HCT116 (cell line): Measurements from ENCODE around the gene PCDHGC4. TPM values are rescaled to one million over a fixed set of nuclear protein-coding genes. Genes with fewer than 3 reads are reported as not detected.

Experiments
- ATAC-seq: fragments of 200-7000 bp; cut with Tn5 transposase; 2 replicates; pipeline ENCODE4 v1.9.1; 2020; ENCODE audit warnings: mild to moderate bottlenecking, moderate library complexity
- BruUV-seq: library from RNA; stranded (reverse); fragments of 400-500 nt; replicated peaks from 2 replicates; lab custom pipeline; 2021; lab: Mats Ljungman, UMichigan
- CTCF ChIA-PET: fragments of 300-600 bp; sonication (Branson Sonifier 250); formaldehyde crosslinking; loops from one replicate; lab custom pipeline; 2021; ENCODE audit warnings: antibody characterized with exemption; lab: Charles Lee
- POLR2A ChIA-PET: fragments of 300-600, 350-600 bp; sonication (Branson Sonifier 250); formaldehyde crosslinking; loops from one replicate; lab custom pipeline; 2021; ENCODE audit warnings: antibody characterized with exemption; lab: Charles Lee
- RAD21 ChIA-PET, 2 experiments: fragments of 300-600 bp; sonication (Branson Sonifier 250); formaldehyde crosslinking; loops; one replicate each; lab custom pipeline; 2023; ENCODE audit warnings: low total read pairs in 2 of 2; ENCODE audit not compliant: uncharacterized antibody in 2 of 2, unreplicated experiment in 2 of 2, low non-redundant PET in 1 of 2; lab: Charles Lee
- DNase-seq: peaks from one replicate; pipeline ENCODE4 v3.0.0-alpha.2; 2010; ENCODE audit warnings: low read depth, low spot score
- H2AFZ ChIP-seq: fragments of 200-600 bp; shearing (Covaris generic), sonication (generic); 2 replicates; pipeline ENCODE4 v1.6.1; 2017; ENCODE audit warnings: low read depth, mixed run types, mixed read lengths, antibody characterized with exemption, low read length; ENCODE audit not compliant: poor library complexity, severe bottlenecking
- H3K27ac ChIP-seq: 2 replicates; pipeline ENCODE4 v1.5.1; 2012; ENCODE audit warnings: low read depth, low read length
- H3K27me3 ChIP-seq: fragments of 200-600 bp; sonication (generic); 2 replicates; pipeline ENCODE4 v1.6.1; 2016; ENCODE audit warnings: mixed run types, low read length, mixed read lengths; ENCODE audit not compliant: insufficient read depth
- H3K36me3 ChIP-seq, 2 experiments: fragments of 200-500 bp in 1 of 2; fragments of 200-600 bp in 1 of 2; sonication (Bioruptor generic) in 1 of 2; sonication (generic) in 1 of 2; 2 replicates each; pipeline versions ENCODE4 v1.5.1 to v1.6.1; 2014 to 2016; ENCODE audit warnings: low read length in 2 of 2, inconsistent platforms in 1 of 2, mixed read lengths in 1 of 2, mixed run types in 1 of 2; ENCODE audit not compliant: insufficient read depth in 2 of 2, control insufficient read depth in 1 of 2
- H3K4me1 ChIP-seq, 2 experiments: fragments of 200-600 bp in 1 of 2; sonication (generic) in 1 of 2; 2 replicates each; pipeline versions ENCODE4 v1.5.1 to v1.6.1; 2012 to 2017; ENCODE audit warnings: low read length in 2 of 2, inconsistent platforms in 1 of 2, mild to moderate bottlenecking in 1 of 2, mixed read lengths in 1 of 2, mixed run types in 1 of 2, moderate library complexity in 1 of 2; ENCODE audit not compliant: insufficient read depth in 2 of 2, control insufficient read depth in 1 of 2
- H3K4me2 ChIP-seq: fragments of 200-600 bp; sonication (generic); 2 replicates; pipeline ENCODE4 v1.6.1; 2017; ENCODE audit warnings: mixed run types, low read length, mixed read lengths
- H3K4me3 ChIP-seq, 2 experiments: fragments of 200-600 bp in 1 of 2; sonication (generic) in 1 of 2; replicated peaks in 1 of 2; 2 replicates each; pipeline ENCODE4 v1.5.1; 2011 to 2016; ENCODE audit warnings: low read length in 2 of 2, control low read depth in 1 of 2, low read depth in 1 of 2, mild to moderate bottlenecking in 1 of 2, mixed read lengths in 1 of 2, mixed run types in 1 of 2
- H3K79me2 ChIP-seq: fragments of 200-600 bp; sonication (generic); 2 replicates; pipeline ENCODE4 v1.6.1; 2017; ENCODE audit warnings: mild to moderate bottlenecking, mixed run types, low read length, moderate library complexity, mixed read lengths; ENCODE audit not compliant: insufficient read depth
- H3K9ac ChIP-seq: fragments of 200-600 bp; sonication (generic); 2 replicates; pipeline ENCODE4 v1.6.1; 2016; ENCODE audit warnings: low read length, mixed read lengths
- H3K9me2 ChIP-seq: fragments of 200-600 bp; sonication (generic), shearing (Covaris generic); 2 replicates; pipeline ENCODE4 v1.6.1; 2017; ENCODE audit warnings: mixed run types, mild to moderate bottlenecking, moderate library complexity; ENCODE audit not compliant: insufficient read depth
- H3K9me3 ChIP-seq, 2 experiments: fragments of 200-500 bp in 1 of 2; fragments of 200-600 bp in 1 of 2; sonication (Bioruptor generic) in 1 of 2; sonication (generic) in 1 of 2; 2 replicates each; pipeline ENCODE4 v1.6.1; 2014 to 2017; ENCODE audit warnings: low read length in 2 of 2, mixed read lengths in 2 of 2, inconsistent platforms in 1 of 2, low read depth in 1 of 2, mild to moderate bottlenecking in 1 of 2, mixed run types in 1 of 2, moderate library complexity in 1 of 2; ENCODE audit not compliant: control insufficient read depth in 1 of 2, insufficient read depth in 1 of 2
- H4K20me1 ChIP-seq: fragments of 200-600 bp; sonication (generic), shearing (Covaris generic); 2 replicates; pipeline ENCODE4 v1.6.1; 2017; ENCODE audit warnings: mixed run types, mild to moderate bottlenecking, moderate library complexity; ENCODE audit not compliant: insufficient read depth
- ATF3 ChIP-seq: IDR thresholded peaks from 2 replicates; pipeline ENCODE4 v1.6.1; 2012
- CBX3 ChIP-seq: IDR thresholded peaks from 2 replicates; pipeline ENCODE4 v1.6.1; 2012; ENCODE audit warnings: low read depth
- CEBPB ChIP-seq: IDR thresholded peaks from 2 replicates; pipeline ENCODE4 v1.6.1; 2012; ENCODE audit warnings: low read depth
- ELF1 ChIP-seq: IDR thresholded peaks from 2 replicates; pipeline ENCODE4 v1.6.1; 2012; ENCODE audit warnings: low read depth, borderline replicate concordance
- JUND ChIP-seq: IDR thresholded peaks from 2 replicates; pipeline ENCODE4 v1.6.1; 2012
- POLR2AphosphoS5 ChIP-seq: IDR thresholded peaks from 2 replicates; pipeline ENCODE4 v1.6.1; 2011; ENCODE audit warnings: mild to moderate bottlenecking, low read depth, low read length, moderate library complexity
- SIN3A ChIP-seq: IDR thresholded peaks from 2 replicates; pipeline ENCODE4 v1.6.1; 2012; ENCODE audit warnings: low read depth
- SRF ChIP-seq: IDR thresholded peaks from 2 replicates; pipeline ENCODE4 v1.6.1; 2012; ENCODE audit warnings: low read depth
- ZFX ChIP-seq: fragments of 450-650 bp; IDR thresholded peaks from 2 replicates; pipeline ENCODE4 v1.6.1; 2017
- ZNF274 ChIP-seq: fragments of 200-500 bp; sonication (Bioruptor generic); IDR thresholded peaks from 2 replicates; pipeline ENCODE4 v1.6.1; 2014; ENCODE audit warnings: mild to moderate bottlenecking, low read depth, low read length, inconsistent platforms
- intact Hi-C: fragments of 100-400 bp; cut with micrococcal nuclease; formaldehyde crosslinking; loops from 2 replicates; pipeline ENCODE4 v1.10.0; 2022
- total RNA-seq: library from RNA; stranded (reverse); gene quantifications from one replicate; pipeline ENCODE4 v1.2.1, GENCODE V29; 2021; ENCODE audit not compliant: unreplicated experiment
- TF ChIP-seq, protein P1 (sequence below): IDR thresholded peaks from 2 replicates; pipeline ENCODE4 v1.6.1; 2012; ENCODE audit warnings: low read depth
- TF ChIP-seq, protein P2 (sequence below): IDR thresholded peaks from 2 replicates; pipeline ENCODE4 v1.6.1; 2011; ENCODE audit warnings: mild to moderate bottlenecking, low read length, moderate library complexity; ENCODE audit not compliant: insufficient replicate concordance; ENCODE audit errors: extremely low read depth

The PCDHGC4 gene
- total RNA-seq, 1 experiment from 2014 or later = 0.05 TPM

DNA sequence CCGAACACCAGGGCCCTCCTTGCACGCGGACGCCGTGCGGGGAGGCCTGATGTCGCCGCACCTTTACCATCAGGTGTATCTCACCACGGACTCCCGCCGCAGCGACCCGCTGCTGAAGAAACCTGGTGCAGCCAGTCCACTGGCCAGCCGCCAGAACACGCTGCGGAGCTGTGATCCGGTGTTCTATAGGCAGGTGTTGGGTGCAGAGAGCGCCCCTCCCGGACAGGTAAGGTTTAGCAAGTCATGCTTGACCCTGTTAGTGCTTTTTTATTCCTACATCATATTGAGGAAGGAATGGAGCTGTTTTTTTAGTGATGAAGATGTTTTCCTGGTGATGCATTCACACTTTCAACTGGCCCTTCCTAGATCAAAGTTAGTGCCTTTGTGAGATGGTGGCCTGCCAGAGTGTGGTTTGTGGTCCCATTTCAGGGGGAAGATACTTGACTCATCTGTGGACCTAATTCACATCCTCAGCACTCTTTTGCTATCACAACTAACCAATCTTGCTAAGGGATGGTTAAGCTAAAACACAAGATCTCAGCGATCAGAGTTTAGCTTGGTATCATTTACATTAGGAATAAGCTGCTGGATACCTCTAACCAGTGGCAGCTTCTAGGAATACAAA is 6.4 kb upstream of the PCDHGC4 start:
- no peaks in the 10 kb centered on the region for H3K9me3 ChIP-seq
- ChIA-PET RAD21 (no interaction called here), POLR2A (no interaction called here), CTCF (no interaction called here)
- no peaks in the 10 kb centered on the region for H3K36me3 ChIP-seq
- no peaks in the 10 kb centered on the region for H3K27me3 ChIP-seq
- H3K79me2 ChIP-seq = no peaks in the 10 kb centered on the region
- ATAC-seq = no peak
- H3K4me1 ChIP-seq = no peaks in the 10 kb centered on the region
- H3K9ac ChIP-seq = no peak overlapping the region
- DNase-seq = no peak
- intact Hi-C loops = no loop called here
- H4K20me1 ChIP-seq = no peaks in the 10 kb centered on the region
- no peak for TF ChIP-seq CEBPB
- no peak for TF ChIP-seq ATF3
- TF ChIP-seq, protein P1, sequence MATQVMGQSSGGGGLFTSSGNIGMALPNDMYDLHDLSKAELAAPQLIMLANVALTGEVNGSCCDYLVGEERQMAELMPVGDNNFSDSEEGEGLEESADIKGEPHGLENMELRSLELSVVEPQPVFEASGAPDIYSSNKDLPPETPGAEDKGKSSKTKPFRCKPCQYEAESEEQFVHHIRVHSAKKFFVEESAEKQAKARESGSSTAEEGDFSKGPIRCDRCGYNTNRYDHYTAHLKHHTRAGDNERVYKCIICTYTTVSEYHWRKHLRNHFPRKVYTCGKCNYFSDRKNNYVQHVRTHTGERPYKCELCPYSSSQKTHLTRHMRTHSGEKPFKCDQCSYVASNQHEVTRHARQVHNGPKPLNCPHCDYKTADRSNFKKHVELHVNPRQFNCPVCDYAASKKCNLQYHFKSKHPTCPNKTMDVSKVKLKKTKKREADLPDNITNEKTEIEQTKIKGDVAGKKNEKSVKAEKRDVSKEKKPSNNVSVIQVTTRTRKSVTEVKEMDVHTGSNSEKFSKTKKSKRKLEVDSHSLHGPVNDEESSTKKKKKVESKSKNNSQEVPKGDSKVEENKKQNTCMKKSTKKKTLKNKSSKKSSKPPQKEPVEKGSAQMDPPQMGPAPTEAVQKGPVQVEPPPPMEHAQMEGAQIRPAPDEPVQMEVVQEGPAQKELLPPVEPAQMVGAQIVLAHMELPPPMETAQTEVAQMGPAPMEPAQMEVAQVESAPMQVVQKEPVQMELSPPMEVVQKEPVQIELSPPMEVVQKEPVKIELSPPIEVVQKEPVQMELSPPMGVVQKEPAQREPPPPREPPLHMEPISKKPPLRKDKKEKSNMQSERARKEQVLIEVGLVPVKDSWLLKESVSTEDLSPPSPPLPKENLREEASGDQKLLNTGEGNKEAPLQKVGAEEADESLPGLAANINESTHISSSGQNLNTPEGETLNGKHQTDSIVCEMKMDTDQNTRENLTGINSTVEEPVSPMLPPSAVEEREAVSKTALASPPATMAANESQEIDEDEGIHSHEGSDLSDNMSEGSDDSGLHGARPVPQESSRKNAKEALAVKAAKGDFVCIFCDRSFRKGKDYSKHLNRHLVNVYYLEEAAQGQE = no peak
- no peak for TF ChIP-seq ZFX
- no peak for TF ChIP-seq POLR2AphosphoS5
- no peak for TF ChIP-seq CBX3
- no peak for TF ChIP-seq JUND
- no peak for TF ChIP-seq SRF
- TF ChIP-seq ELF1 = no peak
- TF ChIP-seq ZNF274 = no peak
- no peak for TF ChIP-seq SIN3A
- TF ChIP-seq, protein P2, sequence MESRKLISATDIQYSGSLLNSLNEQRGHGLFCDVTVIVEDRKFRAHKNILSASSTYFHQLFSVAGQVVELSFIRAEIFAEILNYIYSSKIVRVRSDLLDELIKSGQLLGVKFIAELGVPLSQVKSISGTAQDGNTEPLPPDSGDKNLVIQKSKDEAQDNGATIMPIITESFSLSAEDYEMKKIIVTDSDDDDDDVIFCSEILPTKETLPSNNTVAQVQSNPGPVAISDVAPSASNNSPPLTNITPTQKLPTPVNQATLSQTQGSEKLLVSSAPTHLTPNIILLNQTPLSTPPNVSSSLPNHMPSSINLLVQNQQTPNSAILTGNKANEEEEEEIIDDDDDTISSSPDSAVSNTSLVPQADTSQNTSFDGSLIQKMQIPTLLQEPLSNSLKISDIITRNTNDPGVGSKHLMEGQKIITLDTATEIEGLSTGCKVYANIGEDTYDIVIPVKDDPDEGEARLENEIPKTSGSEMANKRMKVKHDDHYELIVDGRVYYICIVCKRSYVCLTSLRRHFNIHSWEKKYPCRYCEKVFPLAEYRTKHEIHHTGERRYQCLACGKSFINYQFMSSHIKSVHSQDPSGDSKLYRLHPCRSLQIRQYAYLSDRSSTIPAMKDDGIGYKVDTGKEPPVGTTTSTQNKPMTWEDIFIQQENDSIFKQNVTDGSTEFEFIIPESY = no peak
- no peak overlapping the region for H3K4me3 ChIP-seq
- H3K4me2 ChIP-seq = no peak overlapping the region
- no peaks in the 10 kb centered on the region for H3K9me2 ChIP-seq
- BruUV-seq = no TSS peak
- no peak overlapping the region for H2AFZ ChIP-seq
- no peak overlapping the region for H3K27ac ChIP-seq
